GM12891 (cell line): ENCODE data around the gene SMAD6.

Experiments
- DNase-seq: peaks from one replicate; pipeline ENCODE4 v3.0.0; 2011; ENCODE audit warnings: low spot score; ENCODE audit not compliant: insufficient read length
- FAIRE-seq: peaks from 2 replicates; lab custom pipeline; 2011; peaks lifted over from hg19 to GRCh38; lab: Jason Lieb, UNC
- PAX5 ChIP-seq: IDR thresholded peaks from 2 replicates; pipeline ENCODE4 v1.6.1; 2011; ENCODE audit warnings: low read length, moderate library complexity, mild to moderate bottlenecking; ENCODE audit not compliant: insufficient read depth, severe bottlenecking
- POLR2A ChIP-seq: IDR thresholded peaks from 2 replicates; pipeline ENCODE4 v1.6.1; 2011; ENCODE audit warnings: low read depth, low read length, control low read depth
- POLR2AphosphoS5 ChIP-seq: IDR thresholded peaks from 2 replicates; pipeline ENCODE4 v1.6.1; 2011; ENCODE audit warnings: low read depth, low read length, control low read depth
- POU2F2 ChIP-seq: IDR thresholded peaks from 2 replicates; pipeline ENCODE4 v1.6.1; 2011; ENCODE audit warnings: low read depth, mild to moderate bottlenecking, control low read depth, low read length, moderate library complexity
- SPI1 ChIP-seq: IDR thresholded peaks from 2 replicates; pipeline ENCODE4 v1.6.1; 2011; ENCODE audit warnings: low read depth, low read length, control low read depth
- TAF1 ChIP-seq: IDR thresholded peaks from 2 replicates; pipeline ENCODE4 v1.6.1; 2011; ENCODE audit warnings: low read depth, low read length, control low read depth

Gene SMAD6

GRCh38 chr15:66760968-66761725 is 59.1 kb downstream of the SMAD6 start:
- DNase-seq (no peak), FAIRE-seq (no peak)
- TF ChIP-seq POU2F2 (no peak), SPI1 (no peak), POLR2A (no peak), POLR2AphosphoS5 (no peak), TAF1 (no peak), PAX5 (no peak)

GRCh38 chr15:66761726-66762595 is 59.9 kb downstream of the SMAD6 start:
- DNase-seq (no peak), FAIRE-seq (no peak)
- TF ChIP-seq TAF1 (no peak), SPI1 (no peak), POLR2AphosphoS5 (no peak), POU2F2 (no peak), POLR2A (no peak), PAX5 (no peak)

GRCh38 chr15:66763186-66764071 is 61.4 kb downstream of the SMAD6 start:
- FAIRE-seq (no peak), DNase-seq (no peak)
- no peak for TF ChIP-seq SPI1
- TF ChIP-seq POU2F2, result no peak

- DNase-seq (no peak), FAIRE-seq (no peak)
- no peak for TF ChIP-seq SPI1
- no peak for TF ChIP-seq POU2F2
- no peak for TF ChIP-seq POLR2AphosphoS5
- no peak for TF ChIP-seq TAF1
- no peak for TF ChIP-seq PAX5
- no peak for TF ChIP-seq POLR2A
Observed at GRCh38 chr15:66764072-66764786, 62.2 kb downstream of the SMAD6 start.

- TF ChIP-seq SPI1, result peak; percentile 47; the same call in 1 of the 2 replicates
- no peak for TF ChIP-seq TAF1
- no peak for TF ChIP-seq POLR2A
- FAIRE-seq (no peak), DNase-seq (no peak)
Observed at GRCh38 chr15:66765478-66766281, 63.6 kb downstream of the SMAD6 start.

GRCh38 chr15:66766282-66767230 is 64.5 kb downstream of the SMAD6 start:
- FAIRE-seq (no peak), DNase-seq (no peak)
- TF ChIP-seq PAX5 (no peak), POLR2A (no peak), POLR2AphosphoS5 (no peak), SPI1 (no peak), TAF1 (no peak), POU2F2 (no peak)

GRCh38 chr15:66767240-66767659 is 65.2 kb downstream of the SMAD6 start:
- TF ChIP-seq POLR2AphosphoS5, result no peak
- no peak for TF ChIP-seq PAX5
- no peak for TF ChIP-seq SPI1
- TF ChIP-seq POLR2A, result no peak
- no peak for TF ChIP-seq TAF1
- TF ChIP-seq POU2F2, result no peak
- FAIRE-seq (no peak), DNase-seq (no peak)
